NCI-H2107 treated with DMSO at 0.1 percent for 48 hours (cell line): ENCODE measurements around the gene CDC42BPG.

ENCODE experiments used
- DNase-seq: peaks from one replicate; lab custom pipeline; 2025; ENCODE audit not compliant: unreplicated experiment; lab: John Stamatoyannopoulos, UW

CDC42BPG gene

DNA sequence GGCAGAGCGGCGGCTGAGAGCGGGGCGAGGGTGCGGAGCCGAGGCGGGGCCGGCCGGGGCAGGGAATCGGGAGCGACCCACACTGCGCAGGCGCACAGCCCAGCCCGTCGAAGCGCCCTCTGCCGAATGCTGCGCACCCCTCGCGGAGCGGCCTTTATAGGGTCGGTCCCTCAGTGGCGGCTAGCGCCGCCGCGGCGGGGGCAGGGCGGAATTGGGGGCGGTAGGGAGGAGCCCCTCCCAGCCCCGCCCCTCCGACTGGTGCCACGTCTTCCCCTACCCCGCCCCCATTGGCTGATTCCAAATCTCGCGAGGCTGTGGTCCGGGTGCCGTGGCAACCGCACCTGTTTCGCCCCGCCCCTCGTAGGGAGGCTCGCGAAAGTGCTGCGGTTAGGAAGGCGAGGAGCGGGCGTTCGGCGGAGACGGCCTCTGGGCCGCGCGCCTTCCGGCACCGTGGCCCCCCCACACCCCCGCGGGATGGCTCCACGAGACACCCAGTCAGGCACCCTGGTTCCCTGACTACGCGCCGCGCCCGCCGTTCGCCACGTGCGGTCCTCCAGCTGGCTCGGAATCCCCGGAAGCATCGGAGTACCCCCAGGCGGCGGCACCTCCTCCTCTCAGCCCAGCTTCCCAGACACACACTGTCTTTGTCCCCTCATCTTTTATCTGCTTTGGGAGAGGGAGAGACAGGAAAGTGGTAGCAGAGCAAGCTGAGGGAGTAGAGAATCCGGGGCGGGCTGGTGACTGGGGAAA lies 34.2 kb upstream of the CDC42BPG start, which contains the start of gene EHD1:
EHD1 (minus strand) TSS at position 128 of the 750 bp plus-strand sequence. CDS start 157 bp downstream, outside the sequence.
- peak; percentile 95 for DNase-seq

DNA sequence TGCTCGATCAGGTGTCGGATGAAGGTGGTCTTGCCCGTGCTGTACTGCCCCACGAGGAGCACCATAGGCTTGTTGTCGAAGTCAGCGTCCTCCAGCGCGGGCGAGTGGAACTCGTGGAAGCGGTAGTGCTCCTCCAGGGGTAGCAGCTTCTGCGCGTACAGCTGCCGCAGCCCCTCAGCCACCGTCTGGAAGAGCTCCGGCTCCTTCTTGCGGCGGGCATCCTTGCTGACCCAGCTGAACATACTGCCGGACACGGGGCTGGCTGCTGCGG lies 33.7 kb upstream of the CDC42BPG start:
- no peak for DNase-seq

DNA sequence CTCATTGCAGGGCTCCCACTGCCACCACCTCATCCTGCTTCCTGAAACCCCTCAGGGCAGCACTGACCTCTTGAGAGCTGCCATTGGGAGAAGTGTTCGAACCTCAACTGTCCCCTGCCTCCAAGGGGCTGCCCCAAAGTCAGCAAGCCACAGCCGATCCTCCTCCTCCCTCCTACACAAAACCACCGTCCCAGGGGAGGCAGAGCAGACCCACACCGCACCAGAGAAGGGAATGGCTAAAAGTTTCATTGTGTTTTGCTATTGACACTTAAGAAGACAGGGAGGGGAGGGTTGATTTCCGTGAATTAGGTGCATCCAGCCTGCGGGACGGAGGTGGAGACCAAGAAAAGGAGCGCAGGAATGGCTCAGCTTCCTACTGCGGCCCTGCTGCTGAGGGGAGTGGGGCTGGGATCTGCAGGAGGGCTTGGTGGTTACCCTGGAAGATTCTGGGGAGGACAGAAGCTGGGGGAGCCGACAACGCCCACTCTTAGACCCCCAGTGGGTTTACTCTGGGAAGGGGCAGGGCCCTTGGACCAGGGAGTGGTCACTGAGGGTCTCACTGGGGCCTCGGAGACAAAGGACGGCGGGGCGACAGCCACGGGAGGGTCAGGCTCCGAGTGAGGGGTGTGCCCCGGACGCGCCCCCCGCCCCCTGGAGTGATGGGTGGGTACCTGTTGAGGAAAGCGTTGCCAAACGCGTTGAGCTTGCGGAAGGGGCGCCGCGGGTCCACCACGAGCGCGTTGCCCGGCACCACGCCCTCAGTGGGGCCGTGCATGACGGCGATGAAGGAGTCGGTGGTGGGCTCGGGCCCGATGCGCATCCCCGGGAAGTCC lies 33.2 kb upstream of the CDC42BPG start:
- DNase-seq: no peak

DNA sequence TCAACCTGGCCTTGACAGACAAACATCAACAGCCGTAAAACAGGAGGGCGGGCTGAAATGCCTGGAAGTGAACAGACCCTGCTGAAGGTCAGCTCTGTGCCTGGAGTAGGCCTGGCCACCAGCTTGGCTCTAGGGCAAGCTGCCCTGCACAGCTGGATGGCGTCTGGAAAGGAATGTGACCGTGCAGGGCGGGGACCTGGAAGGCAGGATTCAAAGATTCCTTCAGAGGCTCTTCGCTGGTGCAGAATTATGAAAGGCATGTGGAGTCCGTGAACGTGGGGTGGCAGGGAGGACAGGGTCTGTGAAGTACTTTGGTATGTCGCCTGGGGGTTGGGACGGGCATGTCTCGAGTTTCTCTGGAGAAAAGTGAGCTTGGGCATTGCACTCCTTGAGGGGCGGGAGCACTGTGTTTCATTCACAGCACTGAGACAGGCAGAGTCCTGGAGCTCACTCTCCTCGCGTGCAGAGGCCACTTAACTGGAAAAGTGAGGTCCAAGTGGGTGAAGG lies 32.4 kb upstream of the CDC42BPG start:
- DNase-seq: no peak

DNA sequence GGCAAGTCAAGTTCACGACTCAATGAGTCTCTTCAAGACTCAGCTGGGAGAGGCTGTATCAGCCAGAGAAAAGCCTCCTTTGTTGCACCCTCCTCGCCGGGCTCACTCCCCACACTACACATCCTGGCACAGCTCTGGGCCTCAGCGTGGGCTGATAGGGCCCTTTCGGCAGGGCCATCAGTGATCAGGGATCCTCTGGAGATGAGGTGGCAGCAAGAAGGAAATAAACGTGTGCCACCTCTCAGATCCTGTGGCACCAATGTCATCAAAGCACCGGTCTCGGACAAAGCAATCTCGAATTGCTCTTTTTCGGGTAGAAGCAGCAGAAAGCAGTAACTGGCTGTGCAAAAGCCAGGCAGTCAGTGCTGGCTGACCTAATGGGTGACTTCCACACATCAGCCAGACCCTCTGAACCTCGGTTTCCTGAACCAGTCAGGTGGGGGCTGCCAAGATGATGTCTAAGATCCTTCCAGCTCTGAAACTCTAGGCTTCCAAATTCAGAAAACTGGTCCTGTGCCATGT lies 31.8 kb upstream of the CDC42BPG start:
- no peak for DNase-seq

DNA sequence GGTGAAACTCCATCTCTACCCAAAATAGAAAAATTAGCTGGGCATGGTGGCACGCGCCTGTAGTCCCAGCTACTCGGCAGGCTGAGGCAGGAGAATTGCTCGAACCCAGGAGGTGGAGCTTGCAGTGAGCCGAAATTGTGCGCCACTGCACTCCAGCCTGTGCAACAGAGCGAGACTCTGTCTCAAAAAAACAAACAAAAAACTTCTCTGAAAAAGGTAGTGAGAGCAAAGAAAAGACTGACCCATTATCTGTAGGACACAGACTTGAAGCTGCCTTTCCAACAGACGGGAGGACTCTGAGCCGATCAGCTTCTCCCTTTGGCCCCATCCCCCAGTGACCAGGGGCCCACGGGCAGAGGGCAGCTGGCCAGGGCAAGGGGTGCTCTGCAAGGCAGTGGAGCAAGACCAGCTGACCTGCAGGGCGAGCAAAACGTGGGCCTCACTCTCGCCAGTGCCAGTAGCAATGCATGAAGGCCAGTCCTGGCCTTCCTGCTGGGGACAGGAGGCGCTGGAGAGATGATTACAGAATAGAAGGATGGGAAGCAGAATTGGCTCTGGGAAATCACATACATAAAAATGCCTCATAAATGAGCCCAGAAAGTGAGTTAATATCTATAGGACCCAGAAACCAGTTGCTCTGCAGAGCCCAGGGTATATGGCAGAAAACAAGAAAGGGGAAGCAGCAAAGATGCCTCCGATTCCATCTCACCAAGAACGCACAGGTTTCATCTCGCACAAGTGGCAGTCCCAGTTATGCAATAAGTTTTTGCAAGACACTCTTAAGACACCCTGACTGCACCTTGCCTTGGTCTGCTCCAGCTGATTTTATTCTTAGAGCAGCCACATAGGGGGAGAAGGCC lies 31.1 kb upstream of the CDC42BPG start:
- no peak for DNase-seq

DNA sequence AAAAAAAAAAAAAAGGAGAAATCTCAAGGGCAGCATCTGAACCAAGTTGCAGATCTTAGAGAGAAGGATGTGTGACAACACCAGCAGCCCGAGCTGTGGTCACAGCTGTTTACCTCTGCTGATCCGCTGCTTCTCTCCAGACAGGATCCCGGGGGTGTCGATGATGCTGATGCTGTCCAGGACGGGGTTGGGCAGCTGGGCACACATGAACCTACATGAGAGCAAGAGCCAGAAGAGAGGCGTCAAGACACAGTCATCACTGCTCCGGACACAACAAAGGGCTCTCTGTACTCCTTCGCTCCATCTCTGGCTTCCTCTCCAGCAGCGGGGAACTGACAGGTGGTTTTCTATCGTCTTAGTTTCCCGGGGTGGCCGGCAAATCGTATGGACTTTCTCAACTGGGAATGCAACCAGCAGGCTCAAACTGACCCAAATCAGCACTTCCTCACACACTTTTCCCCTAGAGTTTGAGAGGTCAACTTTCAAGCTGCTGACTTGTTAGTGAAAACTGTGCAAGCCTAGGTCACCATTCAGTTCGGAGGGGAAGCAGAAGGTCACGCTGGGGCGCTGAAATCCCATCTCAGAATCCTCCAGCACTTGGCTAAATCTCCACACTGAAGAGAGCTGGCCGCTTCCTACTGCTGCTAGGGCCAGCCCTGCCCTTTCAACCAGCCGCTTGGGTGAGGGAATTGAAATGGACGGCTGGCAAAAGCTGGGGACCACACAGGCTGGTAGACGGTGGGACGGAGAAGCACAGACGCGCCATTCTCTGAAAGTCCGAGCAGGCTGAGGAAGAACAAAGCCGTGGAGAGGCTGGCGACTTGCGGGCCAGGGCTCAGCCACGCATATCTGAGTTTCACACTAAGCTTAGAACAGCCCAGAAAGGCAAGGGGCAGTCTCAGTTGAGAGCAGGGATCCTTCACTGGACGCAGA lies 30.1 kb upstream of the CDC42BPG start:
- no peak for DNase-seq

DNA sequence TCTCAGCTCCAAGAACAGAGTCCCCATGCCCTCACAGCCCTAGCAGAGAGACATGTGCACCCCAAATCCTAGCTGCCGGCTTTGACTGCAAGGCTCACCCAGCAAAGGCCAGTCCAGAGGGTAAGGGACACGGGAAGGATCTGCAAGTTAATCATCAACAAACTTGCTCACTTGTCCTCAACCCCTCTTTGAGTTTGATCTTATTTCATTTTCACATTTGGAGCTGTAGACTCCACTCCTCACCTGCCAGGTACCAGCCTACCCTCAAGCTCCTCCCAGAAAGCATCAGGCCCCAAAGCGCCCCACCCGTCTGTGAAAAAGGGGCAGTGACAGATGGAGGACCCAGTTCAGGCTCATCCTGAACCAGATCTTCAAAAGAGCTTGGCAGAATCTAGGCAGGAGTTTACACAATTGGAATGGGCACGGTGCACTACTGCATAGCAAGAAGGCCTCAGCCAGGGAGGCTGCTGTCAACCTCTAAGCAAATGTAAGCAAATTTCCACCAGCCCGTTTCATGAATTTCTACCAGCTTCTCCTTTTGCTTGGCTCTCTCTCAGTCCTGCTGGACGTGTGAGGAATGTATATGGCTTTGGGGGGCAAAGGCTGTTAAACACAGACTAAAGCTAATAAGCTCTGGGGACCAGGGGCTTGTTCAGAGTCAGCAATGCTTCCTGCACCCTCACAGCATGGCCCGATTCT lies 28.5 kb upstream of the CDC42BPG start:
- DNase-seq: no peak

DNA sequence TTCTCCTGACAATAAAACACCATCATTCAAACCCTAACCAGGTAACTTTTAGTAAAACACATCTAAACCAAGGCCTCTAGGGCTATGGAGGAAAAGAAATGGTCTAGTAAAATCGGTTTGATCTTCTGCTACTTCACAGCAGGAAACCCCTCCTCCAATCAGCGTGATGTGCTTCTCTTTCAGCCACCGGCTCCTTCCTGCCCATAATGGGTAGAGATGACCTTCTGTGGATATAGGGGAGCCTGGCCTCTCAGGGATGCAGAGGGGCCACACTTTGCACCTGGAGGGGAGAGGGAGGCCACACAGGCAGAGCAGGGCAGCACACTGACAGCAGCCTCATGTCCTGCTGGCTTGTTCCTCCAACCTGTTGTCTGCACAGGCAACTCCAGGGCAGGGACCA lies 27.0 kb upstream of the CDC42BPG start:
- no peak for DNase-seq

DNA sequence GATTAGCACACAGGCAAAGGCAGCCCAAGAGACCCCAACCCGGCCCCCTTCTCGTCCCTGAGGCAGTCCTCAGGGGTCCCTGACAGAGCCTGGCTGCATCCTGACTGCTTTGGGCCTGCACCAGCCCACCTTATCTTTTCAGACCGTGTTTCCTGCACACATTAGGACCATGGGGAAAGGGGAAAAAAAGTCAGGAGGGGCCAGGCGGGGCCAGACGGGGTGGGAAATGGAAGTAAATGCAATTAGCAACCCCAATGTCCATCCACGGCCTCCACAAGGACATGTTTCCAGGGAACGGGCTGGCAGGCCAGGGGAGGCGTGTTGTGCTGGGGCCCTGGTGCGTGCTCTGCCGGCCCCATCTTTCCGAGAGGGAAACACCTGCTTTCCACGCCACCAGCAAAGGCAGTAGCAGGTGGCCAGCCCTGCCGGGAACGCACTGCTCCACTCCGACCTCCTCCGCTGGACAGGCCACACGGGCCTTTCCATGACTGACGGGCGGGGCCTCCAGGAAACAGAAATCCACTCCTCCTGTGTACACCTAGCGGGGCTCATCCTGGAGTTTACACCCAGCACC lies 26.5 kb upstream of the CDC42BPG start:
- no peak for DNase-seq

DNA sequence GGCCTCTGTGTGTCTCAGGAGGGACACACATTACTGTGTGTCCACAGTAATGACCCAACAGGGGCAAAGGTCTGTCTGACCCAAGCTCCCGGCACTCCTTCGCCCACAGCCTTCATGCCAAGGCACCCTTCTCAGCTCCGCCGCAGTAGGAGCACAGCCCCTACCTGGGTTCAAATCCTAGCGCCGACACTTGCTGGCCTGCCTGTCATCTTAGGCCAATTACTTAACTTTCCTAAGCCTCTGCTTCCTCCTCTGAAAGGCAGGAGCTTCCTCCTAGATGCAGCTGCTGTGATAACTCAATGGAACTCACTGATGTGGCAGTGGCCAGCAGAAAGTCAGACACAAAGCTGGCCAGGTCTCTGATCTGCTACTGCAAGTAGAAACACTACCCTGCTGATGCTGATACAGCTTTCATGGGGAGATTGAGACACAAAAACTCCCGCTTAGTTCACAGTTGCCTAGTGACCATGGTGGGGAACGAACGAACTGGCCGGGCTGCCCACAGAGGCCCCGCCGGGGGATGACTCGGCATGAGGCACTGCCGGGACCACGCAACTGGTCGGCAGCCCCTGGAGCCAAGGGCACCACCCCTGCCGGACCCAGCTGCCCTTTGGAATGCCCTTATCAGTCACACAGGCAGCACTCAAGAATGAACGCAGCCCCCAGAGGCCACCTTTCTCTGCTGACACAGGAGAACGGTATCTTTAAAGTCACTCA lies 25.9 kb upstream of the CDC42BPG start:
- no peak for DNase-seq

DNA sequence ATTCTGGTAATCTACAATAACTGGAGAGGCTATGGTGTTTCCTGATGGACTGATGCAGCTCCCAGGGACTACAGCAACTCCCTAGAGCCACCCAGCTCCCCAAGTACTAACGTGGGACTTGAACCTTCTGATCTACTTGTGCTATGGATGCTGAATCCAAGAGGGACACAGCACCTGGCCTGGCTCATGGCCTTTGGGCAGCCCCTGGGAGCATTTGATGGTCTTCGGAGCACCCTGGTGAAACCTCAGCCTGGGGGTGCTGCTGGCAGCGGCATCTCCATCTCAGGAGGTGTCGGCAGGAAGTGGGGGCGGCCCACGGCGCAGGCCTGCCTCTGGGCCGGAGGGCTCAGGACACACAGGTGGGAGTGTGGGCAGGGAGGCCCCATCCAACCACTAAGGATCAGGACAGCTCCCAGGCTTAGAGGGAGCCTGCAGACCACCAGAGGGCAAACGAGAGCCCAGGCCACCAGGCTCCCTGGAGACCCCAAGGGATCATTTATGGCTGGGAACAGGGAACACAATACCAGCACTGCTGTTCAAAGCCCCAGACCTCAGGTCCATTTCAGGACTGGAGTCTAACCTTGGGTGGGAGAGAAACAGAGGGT lies 25.2 kb upstream of the CDC42BPG start:
- DNase-seq: no peak

DNA sequence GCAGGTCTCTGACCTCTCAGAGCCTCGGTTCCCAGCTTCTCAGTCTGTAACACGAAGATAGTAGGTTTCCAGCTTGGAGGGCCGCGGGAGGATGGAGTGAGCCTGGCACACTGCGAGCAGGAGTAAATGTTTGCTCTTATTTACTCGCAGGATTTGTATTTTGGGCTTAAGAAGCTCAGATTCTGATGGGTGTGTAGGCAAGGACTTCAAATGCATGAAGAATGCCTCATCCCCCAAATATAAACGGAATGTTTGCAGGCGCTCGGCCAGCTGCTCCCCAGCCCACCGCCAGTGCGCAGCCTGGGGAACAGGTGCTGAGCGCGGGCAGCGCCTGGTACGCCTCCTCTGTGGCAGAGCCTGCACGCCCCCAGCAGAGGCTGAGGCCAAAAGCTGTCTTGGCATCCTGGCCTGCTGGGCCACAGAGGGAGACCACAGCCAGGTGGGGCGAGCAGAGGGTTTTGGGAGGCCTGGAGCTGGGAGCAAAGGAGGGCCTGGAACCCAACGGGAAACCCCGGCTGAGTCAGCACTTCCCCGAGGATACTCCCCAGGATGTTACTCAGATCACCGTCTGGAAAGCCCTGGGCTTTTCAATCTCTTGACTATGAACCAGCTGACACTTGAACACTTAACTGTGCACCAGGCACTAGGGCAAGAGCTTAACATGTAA lies 24.6 kb upstream of the CDC42BPG start:
- peak; percentile 22 for DNase-seq

DNA sequence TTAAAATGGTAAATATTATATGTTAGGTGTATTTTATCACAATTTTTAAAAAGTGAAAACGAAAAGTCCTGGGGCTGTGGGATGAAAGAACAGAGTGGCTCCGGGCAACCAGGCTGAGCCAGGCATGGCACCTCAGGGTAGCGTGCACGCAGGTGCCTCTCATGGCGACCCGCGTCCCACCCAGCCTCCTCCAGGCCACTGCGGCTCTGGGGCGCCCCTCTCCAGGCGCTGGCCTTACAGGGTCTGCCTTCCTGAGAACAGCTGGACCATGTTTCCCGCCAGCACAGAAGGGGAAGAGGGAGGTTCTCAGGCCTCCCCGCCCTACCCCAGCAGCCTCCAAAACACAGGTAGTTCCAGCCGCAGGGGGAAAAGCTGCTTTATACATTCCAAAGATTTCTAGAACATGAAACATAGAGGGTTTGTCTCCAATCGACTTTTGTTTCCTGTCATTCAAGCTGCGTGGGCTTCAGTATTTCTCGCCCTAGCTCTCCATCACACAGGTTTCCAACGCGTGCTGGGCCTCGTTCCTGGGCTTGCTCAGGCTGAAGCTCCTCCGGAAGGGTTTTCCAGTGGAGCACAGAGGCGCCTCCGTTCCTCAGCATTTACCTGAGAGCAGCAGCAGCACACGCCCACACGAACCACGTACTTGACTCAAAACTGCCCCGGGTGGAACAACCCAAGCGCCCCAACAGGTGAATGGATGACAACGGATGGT lies 23.5 kb upstream of the CDC42BPG start:
- DNase-seq: no peak

DNA sequence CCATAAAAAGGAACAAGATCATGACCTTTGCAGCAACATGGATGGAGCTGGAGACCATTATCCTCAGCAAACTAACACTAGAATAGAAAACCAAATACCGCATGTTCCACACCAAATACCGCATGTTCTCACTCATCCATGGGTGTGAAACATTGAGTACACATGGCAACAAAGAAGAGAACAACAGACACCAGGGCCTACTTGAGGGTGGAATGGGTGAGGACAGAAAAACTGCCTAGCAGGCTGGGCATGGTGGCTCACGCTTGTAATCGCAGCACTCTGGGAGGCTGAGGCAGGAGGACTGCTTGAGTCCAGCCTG lies 21.7 kb upstream of the CDC42BPG start:
- no peak for DNase-seq

DNA sequence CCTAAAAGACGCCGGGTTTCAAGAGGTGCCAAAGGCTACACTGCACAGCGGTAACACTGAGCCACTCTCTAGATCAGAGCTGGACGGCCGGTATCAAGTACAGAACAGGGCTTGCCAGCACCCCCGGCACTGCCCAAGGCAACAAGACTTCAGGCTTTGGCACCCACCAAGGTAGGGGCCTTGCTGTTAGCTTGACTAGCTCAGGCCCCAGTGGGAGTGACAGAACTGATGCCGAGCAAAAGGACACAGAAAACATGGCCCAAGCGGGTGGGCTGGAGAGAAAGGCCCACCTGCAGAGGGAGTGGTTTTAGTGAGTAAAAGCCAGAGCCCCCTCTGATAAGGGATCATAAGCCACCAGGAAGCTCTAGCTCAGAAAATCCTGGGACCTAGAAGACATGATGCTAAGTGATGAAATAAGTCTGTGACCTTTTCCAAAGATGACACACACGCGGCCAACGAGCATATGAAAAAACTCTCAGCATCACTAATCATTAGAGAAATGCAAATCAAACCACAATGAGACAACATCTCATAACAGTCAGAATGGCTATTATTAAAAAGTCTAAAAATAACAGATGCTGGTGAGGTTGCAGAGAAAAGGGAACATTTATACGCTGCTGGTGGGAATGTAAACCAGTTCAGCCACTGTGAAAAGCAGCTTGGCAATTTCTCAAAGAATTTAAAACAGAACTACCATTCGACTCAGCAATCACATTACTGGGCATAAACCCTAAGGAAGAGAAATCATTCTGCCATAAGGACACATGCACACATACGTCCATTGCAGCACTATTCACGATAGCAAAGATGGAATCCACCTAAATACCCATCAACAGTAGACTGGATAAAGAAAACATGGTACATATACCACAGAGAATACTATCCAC lies 21.1 kb upstream of the CDC42BPG start:
- DNase-seq: no peak
